Fibroblast of lung (primary cell): ENCODE results near the gene CADPS. TPM values are rescaled to one million over a fixed set of nuclear protein-coding genes. Genes with fewer than 3 reads are reported as not detected.
A peak's percentile ranks its signal among the peaks of the same experiment; 100 is the strongest.

Experiments used
- DNase-seq, 2 donors: peaks; one replicate each; pipeline versions ENCODE4 v3.0.0 to v3.0.0-alpha.2; 2010; ENCODE audit warnings: low read depth in 2 of 2
- H2AFZ ChIP-seq: 2 replicates; pipeline ENCODE4 v1.5.1; 2012; ENCODE audit warnings: low read length, control low read depth, inconsistent platforms
- H3K27ac ChIP-seq: 2 replicates; pipeline ENCODE4 v1.5.1; 2011; ENCODE audit warnings: low read length, control low read depth; ENCODE audit not compliant: insufficient read depth
- H3K27me3 ChIP-seq: 2 replicates; pipeline ENCODE4 v1.5.1; 2011; ENCODE audit warnings: mild to moderate bottlenecking, low read length; ENCODE audit not compliant: control insufficient read depth, insufficient read depth
- H3K36me3 ChIP-seq: 2 replicates; pipeline ENCODE4 v1.5.1; 2011; ENCODE audit warnings: low read length; ENCODE audit not compliant: control insufficient read depth, insufficient read depth
- H3K4me1 ChIP-seq: 2 replicates; pipeline ENCODE4 v1.5.1; 2011; ENCODE audit warnings: low read length; ENCODE audit not compliant: control insufficient read depth, insufficient read depth; ENCODE audit errors: extremely low read depth
- H3K4me2 ChIP-seq: 2 replicates; pipeline ENCODE4 v1.5.1; 2011; ENCODE audit warnings: low read length, control low read depth; ENCODE audit not compliant: insufficient read depth; ENCODE audit errors: extremely low read depth
- H3K4me3 ChIP-seq, 4 experiments: fragments of 200-600 bp in 1 of 4; sonication (generic) in 1 of 4; replicated peaks in 1 of 4; 2 replicates each; pipeline ENCODE4 v1.5.1; 2011 to 2016; ENCODE audit warnings: low read length in 4 of 4, low read depth in 3 of 4, mild to moderate bottlenecking in 3 of 4, control low read depth in 2 of 4, inconsistent platforms in 1 of 4, mixed read lengths in 1 of 4; ENCODE audit not compliant: insufficient read depth in 1 of 4; ENCODE audit errors: control extremely low read depth in 1 of 4
- H3K79me2 ChIP-seq: 2 replicates; pipeline ENCODE4 v1.5.1; 2012; ENCODE audit warnings: mild to moderate bottlenecking, low read length, inconsistent platforms; ENCODE audit not compliant: control insufficient read depth, insufficient read depth
- H3K9ac ChIP-seq: 2 replicates; pipeline ENCODE4 v1.5.1; 2011; ENCODE audit warnings: mild to moderate bottlenecking, low read length, control low read depth; ENCODE audit not compliant: insufficient read depth
- H3K9me3 ChIP-seq: 2 replicates; pipeline ENCODE4 v1.5.1; 2012; ENCODE audit warnings: low read depth, low read length; ENCODE audit not compliant: control insufficient read depth, insufficient read depth
- H4K20me1 ChIP-seq: 2 replicates; pipeline ENCODE4 v1.5.1; 2011; ENCODE audit warnings: low read length; ENCODE audit not compliant: control insufficient read depth, insufficient read depth; ENCODE audit errors: extremely low read depth
- EZH2 ChIP-seq: IDR thresholded peaks from 2 replicates; pipeline ENCODE4 v1.5.1; 2012; ENCODE audit warnings: low read length, control low read depth, mild to moderate bottlenecking; ENCODE audit errors: missing control alignments
- polyA plus RNA-seq, 2 donors: library from polyadenylated mRNA; depleted of rRNA in 1 of 2; stranded (reverse) in 1 of 2; unstranded in 1 of 2; fragments of >200 nt; gene quantifications; 2 replicates each; pipeline ENCODE4 v1.2.1, GENCODE V29; 2011 to 2012; ENCODE audit warnings: missing spikeins in 1 of 2
- total RNA-seq: library from RNA; depleted of rRNA; stranded (reverse); fragments of >200 nt; gene quantifications from 2 replicates; pipeline ENCODE4 v1.2.1, GENCODE V29; 2014
- TF ChIP-seq, protein P1 (sequence below), 2 donors: IDR thresholded peaks in 1 of 2; conservative IDR thresholded peaks in 1 of 2; 1 replicate in 1 of 2; 2 replicates in 1 of 2; pipeline ENCODE4 v1.5.1; 2011 to 2012; ENCODE audit warnings: low read length in 2 of 2, control low read depth in 1 of 2, inconsistent platforms in 1 of 2, low read depth in 1 of 2, mild to moderate bottlenecking in 1 of 2

CADPS gene
- total and polyA plus RNA-seq, 2 donors (not counting 1 experiment from before 2014, with no cell fraction given), result 2.3 to 63.1 TPM

DNA sequence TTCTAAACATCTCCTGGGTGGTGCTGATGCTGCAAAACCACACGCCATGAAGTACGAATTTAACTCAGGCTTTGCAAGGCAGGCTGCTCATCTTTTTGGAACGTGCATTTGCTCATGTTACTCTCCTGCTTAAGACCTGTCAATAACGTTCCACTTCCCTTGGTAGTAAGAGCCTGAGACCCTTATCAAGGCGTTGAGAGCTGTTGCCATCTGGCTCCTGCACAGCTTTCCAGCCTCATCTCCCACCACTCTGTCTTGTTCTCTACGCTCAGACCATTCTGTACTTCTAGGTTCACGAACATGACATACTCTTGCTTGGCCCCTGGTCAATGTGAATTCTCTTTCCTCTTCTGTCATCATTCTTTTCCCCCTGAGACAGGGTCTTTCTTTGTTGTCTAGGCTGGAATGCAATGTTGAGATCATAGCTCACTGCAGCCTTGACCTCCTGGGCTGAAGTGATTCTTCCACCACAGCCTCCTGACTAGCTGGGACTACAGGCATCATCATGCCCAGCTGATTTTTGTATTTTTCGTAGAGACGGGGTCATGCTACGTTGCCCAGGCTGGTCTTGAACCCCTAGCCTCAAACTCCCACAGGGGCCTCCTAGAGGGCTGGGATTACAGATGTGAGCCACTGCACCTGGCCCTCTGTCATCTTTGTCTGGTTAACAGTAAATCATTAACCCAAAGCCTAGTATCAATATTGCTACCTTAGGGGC, 202.8 kb downstream of the CADPS start:
- H3K4me2 ChIP-seq, result no peak overlapping the region
- no peak for TF ChIP-seq EZH2
- TF ChIP-seq, protein P1, sequence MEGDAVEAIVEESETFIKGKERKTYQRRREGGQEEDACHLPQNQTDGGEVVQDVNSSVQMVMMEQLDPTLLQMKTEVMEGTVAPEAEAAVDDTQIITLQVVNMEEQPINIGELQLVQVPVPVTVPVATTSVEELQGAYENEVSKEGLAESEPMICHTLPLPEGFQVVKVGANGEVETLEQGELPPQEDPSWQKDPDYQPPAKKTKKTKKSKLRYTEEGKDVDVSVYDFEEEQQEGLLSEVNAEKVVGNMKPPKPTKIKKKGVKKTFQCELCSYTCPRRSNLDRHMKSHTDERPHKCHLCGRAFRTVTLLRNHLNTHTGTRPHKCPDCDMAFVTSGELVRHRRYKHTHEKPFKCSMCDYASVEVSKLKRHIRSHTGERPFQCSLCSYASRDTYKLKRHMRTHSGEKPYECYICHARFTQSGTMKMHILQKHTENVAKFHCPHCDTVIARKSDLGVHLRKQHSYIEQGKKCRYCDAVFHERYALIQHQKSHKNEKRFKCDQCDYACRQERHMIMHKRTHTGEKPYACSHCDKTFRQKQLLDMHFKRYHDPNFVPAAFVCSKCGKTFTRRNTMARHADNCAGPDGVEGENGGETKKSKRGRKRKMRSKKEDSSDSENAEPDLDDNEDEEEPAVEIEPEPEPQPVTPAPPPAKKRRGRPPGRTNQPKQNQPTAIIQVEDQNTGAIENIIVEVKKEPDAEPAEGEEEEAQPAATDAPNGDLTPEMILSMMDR (conservative IDR thresholded peaks at IDR 0.05 in 1 of 2, IDR thresholded peaks at IDR 0.05 in 1 of 2; ENCODE audit: low read depth in 1 of 2, low read length in 2 of 2), result no peak

DNA sequence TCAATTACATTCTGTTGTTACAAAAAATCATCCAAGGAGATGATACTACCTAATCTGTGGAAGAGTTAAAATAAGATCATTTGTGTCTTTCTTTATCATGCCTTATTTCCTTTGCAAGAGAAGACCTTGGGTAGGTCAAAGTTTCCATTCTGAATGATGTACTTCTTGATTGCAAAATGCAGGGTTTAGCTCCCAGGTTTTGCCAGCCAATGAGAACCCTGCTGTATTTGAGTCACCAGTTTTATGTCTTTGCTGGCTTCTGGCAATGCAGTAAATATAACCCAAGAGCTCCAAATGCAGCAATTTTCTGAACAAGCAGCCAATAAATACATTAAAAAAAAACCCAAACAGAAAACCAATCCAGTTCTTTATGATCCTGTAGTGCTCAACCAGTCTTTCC, 204.9 kb downstream of the CADPS start:
- Histone ChIP-seq H3K27ac (no peak overlapping the region), H3K27me3 (no peaks in the 10 kb centered on the region), H3K9me3 (no peaks in the 10 kb centered on the region), H3K4me2 (no peak overlapping the region), H3K79me2 (no peaks in the 10 kb centered on the region), H3K36me3 (no peaks in the 10 kb centered on the region), H3K4me3 (no peak overlapping the region), H3K9ac (no peak overlapping the region), H2AFZ (no peak overlapping the region), H4K20me1 (no peaks in the 10 kb centered on the region), H3K4me1 (no peaks in the 10 kb centered on the region)
- peak in 1 of 2 donors; percentile 44 for DNase-seq
- TF ChIP-seq EZH2, result no peak
- TF ChIP-seq, protein P1 (conservative IDR thresholded peaks at IDR 0.05 in 1 of 2, IDR thresholded peaks at IDR 0.05 in 1 of 2; ENCODE audit: low read depth in 1 of 2, low read length in 2 of 2), result no peak

More for the DNA sequence above, 202.8 kb downstream of the CADPS start:
- H2AFZ ChIP-seq, result no peak overlapping the region
- H3K4me3 ChIP-seq, result no peak overlapping the region
- H3K27ac ChIP-seq, result no peak overlapping the region
- no peak overlapping the region for H3K9ac ChIP-seq
- H3K9me3 ChIP-seq, result no peaks in the 10 kb centered on the region
- H3K36me3 ChIP-seq, result no peaks in the 10 kb centered on the region
- no peaks in the 10 kb centered on the region for H3K27me3 ChIP-seq
- no peaks in the 10 kb centered on the region for H3K79me2 ChIP-seq
- H4K20me1 ChIP-seq, result no peaks in the 10 kb centered on the region
- H3K4me1 ChIP-seq, result no peaks in the 10 kb centered on the region
- no peak for DNase-seq

DNA sequence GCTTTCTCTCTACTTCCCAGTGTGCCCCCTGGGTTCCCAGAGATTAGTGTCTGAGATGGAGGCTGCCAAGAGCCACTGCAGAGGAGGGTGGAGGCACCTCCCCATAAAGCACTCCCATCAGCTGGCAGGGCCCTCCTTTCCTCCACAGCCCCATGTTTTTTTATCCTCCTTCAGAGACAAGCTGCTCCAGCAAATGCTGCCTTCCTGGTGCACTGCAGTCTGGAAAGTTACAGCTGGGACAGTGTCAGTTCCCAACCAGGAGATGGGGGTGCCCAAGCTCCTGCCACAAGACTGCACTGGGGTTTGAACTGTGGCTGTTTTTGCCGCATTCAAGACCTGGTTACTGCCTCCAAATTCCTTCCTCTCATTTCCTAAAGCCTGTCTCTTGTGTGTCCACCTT, 206.1 kb downstream of the CADPS start:
- Histone ChIP-seq H3K36me3 (no peaks in the 10 kb centered on the region), H3K27ac (no peak overlapping the region), H3K79me2 (no peaks in the 10 kb centered on the region), H4K20me1 (no peaks in the 10 kb centered on the region), H3K4me2 (no peak overlapping the region), H3K9ac (no peak overlapping the region), H3K4me3 (no peak overlapping the region), H3K9me3 (no peaks in the 10 kb centered on the region), H3K27me3 (no peaks in the 10 kb centered on the region), H3K4me1 (no peaks in the 10 kb centered on the region), H2AFZ (no peak overlapping the region)
- TF ChIP-seq EZH2, result no peak
- TF ChIP-seq, protein P1 (conservative IDR thresholded peaks at IDR 0.05 in 1 of 2, IDR thresholded peaks at IDR 0.05 in 1 of 2; ENCODE audit: low read depth in 1 of 2, low read length in 2 of 2), result no peak
- DNase-seq, result no peak
